GM15510 (cell line): ENCODE measurements around the gene TMEM82.

Experiments
- POLR2A ChIP-seq: IDR thresholded peaks from 3 replicates; pipeline ENCODE4 v1.6.1; 2011; ENCODE audit warnings: borderline replicate concordance; ENCODE audit not compliant: insufficient read length; ENCODE audit errors: extremely low read depth

Gene TMEM82

DNA sequence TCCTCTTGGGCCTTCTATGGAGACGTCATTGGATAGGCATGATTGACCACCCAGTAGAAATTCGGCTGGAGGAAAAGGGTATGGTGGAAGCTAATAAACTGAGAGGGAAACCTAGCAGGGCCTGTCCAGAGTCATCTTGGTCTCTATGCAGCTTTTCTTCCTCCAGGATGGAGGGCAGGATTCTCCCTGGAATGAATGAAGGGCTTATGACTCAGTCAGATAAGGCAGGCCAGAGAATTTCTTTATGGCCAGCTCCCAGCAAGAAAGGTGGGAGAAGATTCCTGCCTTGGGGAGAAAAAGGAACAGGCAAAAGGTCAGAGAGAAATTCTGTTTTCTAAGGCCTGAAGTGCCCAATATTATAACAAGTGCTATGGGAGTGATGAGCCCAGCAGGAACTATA, 33.4 kb downstream of the TMEM82 start:
- TF ChIP-seq POLR2A, result no peak

DNA sequence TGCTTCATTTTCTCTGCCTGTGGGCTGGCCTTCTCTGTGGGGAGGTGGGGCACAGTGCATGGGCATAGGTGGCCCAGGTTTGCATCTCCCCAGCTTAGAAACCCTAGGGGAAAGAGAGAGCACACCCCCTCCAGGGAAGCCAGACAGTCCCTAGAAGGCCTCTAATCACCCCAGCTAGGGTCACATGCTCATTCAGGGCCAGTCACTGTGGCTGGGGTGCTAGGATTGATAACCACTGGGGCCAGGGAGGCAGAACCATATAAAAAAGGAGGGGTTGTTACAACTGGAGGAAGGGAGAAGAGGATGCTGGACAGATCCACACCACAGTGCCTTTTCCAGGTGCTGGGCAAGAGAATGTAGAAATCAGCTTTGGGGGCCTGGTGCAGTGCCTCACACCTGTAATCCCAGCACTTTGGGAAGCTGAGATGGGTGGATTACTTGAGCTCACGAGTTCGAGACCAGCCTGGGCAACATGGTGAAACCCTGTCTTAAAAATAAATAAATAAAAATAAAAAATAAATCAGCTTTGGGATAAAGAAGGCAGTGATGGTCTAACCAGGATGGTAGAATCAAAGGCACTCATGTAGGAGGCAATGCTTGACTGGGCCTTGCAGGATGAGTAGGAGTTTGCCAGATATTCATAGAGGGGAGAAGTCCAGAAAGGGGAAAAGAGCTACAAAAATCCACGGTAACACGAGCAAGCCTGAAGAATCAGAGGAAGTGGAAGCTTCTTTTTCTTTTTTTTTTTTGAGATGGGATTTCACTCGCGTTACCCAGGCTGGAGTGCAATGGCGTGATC, 35.8 kb downstream of the TMEM82 start:
- no peak for TF ChIP-seq POLR2A

DNA sequence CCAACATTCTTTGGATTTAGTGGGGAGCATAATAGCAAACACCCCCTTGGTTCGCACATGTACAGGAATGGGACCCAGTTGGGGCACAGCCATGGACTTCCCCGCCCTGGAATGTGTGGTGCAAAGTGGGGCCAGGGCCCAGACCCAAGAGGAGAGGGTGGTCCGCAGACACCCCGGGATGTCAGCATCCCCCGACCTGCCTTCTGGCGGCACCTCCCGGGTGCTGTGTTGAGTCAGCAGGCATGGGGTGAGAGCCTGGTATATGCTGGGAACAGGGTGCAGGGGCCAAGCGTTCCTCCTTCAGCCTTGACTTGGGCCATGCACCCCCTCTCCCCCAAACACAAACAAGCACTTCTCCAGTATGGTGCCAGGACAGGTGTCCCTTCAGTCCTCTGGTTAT, 43.4 kb downstream of the TMEM82 start:
- no peak for TF ChIP-seq POLR2A

DNA sequence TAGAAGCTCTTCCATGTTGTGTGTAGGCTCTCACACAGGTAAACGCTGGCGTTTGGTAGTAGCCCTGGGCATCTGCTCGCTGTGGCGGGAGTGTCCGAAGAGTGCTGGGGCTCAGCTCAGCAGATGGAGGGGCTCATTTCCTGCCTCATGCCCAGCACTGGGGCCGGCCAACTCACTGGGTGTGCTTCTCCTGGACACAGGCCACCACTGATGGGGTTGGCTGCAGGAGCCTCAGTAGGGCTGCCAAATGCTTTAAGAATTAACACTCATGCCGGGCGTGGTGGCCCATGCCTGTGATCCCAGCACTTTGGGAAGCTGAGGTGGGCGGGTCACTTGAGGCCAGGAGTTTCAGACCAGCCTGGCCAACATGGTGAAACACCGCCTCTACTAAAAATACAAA, 44.3 kb downstream of the TMEM82 start:
- no peak for TF ChIP-seq POLR2A

DNA sequence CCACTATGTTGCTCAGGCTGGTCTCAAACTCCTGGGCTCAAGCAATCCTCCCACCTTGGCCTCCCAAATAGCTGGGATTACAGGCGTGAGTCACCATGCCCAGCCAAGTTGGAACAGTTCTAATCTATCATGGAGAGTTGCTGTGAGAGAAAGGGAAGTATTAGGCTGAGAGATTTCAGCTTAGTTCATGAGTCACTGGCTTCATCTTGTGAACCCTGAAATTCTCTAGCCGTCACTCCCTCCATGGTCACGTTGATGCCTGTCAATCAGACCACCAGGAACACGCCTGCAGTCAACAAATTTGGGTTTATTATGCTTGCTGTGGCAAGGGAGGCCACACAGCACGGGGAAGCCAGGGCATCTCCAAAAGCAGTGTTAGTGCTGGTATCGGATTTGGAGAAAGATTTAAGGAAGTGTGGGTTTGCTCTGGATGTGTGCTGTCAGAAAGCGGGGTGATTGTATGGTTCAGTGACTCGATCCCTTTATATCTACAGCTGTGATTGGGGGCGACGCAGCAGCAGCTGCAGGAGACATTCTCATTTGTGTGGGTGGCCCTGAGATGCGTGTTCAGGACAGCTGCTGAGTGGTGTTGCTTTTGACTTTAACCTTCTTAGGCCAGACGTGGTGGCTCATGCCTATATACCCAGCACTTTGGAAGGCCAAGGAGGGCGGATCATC, 46.5 kb downstream of the TMEM82 start:
- TF ChIP-seq POLR2A, result no peak

DNA sequence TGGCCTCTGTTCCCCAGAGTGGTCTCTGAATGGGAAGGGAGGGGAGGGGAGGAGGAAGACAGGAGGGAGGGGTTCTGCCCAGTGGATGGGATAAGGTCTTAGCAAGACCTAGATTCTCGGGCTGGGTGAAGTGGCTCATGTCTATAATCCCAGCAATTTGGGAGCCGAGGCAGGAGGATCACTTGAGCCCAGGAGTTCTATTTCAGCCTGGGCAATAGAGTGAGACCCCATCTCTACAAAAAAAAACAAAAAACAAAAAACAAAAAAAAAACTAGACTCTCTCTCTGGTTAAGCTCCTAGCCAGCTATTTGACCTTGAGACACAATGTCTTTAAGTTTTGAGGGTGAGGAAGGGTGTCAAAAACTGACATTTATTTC, 53.8 kb downstream of the TMEM82 start:
- TF ChIP-seq POLR2A, result no peak
